GM18502 (cell line): Measurements from ENCODE around the gene AGBL2.
"Not testable (repeated sequence)": the region's sequence is repeated elsewhere in the genome, so short reads cannot be mapped to it uniquely, and the experiment has no call there.

Experiments used
- ATAC-seq: cut with Tn5 transposase; IDR thresholded peaks from one replicate; pipeline ENCODE4 v1.9.1; 2021; ENCODE audit warnings: mild to moderate bottlenecking; ENCODE audit not compliant: unreplicated experiment, poor library complexity

Gene AGBL2

DNA sequence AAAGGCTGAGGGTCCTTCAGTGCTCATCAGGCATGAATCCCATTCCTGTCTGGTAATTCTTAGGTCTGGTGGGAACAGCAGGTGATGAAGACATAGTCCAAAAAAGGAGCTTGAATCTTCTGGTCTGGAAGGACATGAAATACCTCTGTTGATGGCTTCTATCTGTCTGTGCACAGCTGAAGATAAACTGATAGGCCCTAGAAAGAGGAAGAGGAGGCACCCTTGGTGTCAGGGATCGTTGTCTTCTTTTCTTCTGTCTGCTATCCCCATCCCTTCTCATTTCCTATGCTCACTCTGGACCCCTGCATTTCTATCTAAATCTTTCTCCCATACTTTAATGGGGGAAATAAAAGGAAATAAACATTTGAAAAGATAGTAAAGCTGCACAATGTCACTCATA lies 9.4 kb downstream of the AGBL2 start:
- ATAC-seq = no peak

- ATAC-seq = no peak
Observed at GRCh38 chr11:47691979-47692378, 23.2 kb downstream of the AGBL2 start.

- ATAC-seq = no peak
Observed at GRCh38 chr11:47689480-47689879, 25.7 kb downstream of the AGBL2 start.

GRCh38 chr11:47688991-47689390 lies 26.2 kb downstream of the AGBL2 start:
- ATAC-seq = no peak

DNA sequence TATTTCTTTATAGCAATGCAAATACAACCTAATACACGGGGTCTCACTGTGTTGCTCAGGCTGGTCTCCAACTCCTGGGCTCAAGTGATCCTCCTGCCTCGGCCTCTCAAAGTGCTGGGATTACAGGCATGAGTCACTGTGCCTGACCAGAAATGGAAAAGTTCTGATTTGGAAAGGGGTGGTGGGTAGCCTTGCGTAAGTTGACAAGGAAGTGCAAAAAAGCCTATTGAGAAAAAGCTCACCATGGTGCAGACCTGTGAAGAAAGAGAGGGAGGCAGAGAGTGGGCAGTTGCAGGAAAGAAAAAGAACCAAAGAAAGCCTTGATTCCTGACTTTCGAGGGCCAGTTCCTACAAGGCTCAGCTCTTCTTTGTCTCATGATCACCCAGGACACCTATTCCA lies 27.1 kb downstream of the AGBL2 start:
- no peak for ATAC-seq

- not testable (repeated sequence) for ATAC-seq
Observed at GRCh38 chr11:47686704-47687103, 28.5 kb downstream of the AGBL2 start.

DNA sequence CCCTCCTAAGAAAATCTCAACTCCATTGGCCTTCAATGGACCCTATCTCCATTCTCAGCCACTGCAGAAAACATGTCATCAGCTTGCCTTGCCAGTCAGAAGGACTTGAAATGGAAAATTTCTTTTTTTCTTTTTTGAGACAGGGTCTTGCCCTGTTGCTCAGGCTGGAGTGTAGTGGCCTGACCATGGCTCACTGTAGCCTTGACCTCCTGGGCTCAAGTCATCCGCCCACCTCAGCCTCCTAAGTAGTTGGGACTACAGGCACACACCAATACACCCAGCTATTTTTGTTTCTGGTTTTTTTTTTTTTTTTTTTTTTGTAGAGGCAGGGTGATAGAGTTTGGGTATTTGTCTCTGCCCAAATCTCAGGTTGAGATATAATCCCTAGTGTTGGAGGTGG lies 29.0 kb downstream of the AGBL2 start:
- no peak for ATAC-seq

- ATAC-seq = no peak
Observed at GRCh38 chr11:47675851-47676250, 39.3 kb downstream of the AGBL2 start.

- ATAC-seq = no peak
Observed at GRCh38 chr11:47672283-47672730, 42.9 kb downstream of the AGBL2 start.

DNA sequence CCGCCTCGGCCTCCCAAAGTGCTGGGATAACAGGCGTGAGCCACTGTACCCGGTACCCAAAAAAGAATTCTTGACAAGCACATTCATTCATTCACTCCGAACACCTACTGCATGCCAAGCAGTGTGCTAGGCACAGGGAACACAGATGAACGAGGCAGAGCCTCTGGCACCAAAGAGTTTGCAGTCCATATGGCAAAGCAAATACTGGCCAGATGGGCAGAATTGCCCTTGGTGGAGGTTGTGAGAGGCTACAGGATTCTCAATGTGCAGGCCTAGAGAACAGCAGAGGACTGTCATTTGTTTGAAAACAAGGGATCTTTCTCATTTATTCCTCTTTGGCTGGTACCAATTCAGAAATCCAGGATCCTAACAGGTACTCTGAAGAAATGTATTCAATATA lies 45.3 kb downstream of the AGBL2 start:
- no peak for ATAC-seq

GRCh38 chr11:47668665-47669064 lies 46.5 kb downstream of the AGBL2 start:
- ATAC-seq = no peak

DNA sequence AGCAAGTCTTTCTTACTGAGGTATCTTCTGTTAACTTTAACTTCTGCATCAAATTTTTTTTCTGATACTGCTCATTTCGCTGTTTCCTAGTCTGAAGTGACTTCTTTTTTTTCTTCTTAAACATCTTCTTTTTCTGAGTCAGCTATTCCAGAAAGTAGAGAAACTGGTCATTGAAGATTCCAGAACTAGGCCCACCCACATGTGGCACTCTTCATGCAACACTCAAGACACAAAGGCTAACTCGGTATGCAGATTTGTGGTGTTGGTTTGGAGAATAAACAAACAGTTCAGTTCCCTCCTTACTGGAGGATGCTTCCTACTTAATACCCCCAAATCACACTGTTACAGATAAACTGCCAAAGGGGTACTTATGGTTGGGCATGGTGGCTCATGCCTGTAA lies 47.6 kb downstream of the AGBL2 start:
- no peak for ATAC-seq

DNA sequence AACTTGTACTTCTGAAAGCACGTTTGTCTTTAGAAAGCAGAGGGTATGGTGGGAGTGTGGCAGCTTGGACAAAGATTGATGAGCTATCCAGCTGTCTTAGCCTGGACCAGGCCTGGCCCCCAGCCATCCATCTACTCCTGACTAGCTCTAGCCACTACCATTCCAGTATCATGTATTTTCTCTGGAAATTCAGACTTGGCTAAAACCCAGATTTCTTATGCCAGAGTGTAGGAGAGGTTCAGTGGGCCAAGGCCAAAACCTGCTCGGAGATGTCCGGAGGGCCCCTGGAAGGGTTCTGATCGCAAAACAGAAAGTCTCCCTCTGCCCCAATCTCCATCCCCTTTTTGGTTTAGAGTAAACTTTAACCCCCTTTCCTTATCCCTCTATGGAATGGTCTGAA lies 48.0 kb downstream of the AGBL2 start:
- ATAC-seq = no peak

GRCh38 chr11:47664936-47665335 lies 50.2 kb downstream of the AGBL2 start:
- not testable (repeated sequence) for ATAC-seq

DNA sequence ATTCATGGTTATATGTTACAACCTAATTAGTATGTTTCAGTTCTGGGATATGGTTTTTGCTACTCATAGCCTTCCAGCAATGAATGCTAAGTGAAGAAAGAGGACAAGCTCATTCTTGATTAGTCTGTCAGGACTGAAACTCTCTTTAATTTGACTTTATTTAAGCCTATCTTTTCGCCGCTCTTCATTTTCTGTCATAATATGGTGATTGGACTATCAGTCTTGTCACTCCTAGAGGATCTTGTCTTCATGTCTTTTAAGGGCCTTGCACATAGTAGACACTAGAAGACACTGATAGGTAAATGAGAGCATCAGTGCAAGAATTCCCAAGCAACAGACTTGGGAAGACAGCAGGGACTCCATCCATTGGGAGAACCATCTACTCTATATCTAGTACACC lies 53.9 kb downstream of the AGBL2 start:
- ATAC-seq = no peak

DNA sequence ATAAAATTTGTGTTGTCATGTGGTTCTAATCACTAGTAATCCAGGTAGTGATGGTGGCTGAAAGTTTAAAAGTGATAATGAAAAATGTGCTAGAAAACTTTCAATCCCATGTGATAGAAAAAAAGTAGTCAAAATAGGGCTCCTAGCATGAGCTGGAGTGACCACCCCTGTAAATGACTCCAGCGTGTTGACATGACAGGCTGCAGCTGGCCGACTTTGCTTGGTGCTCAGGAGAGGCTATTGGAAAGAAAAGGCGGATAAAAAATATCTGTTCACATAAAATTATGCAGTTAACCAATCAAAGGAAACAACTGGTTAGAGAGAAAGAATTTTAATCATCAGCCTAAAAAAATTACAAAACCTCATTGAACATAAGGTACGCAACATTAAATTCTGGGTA lies 55.9 kb downstream of the AGBL2 start:
- no peak for ATAC-seq

- no peak for ATAC-seq
Observed at GRCh38 chr11:47656260-47656885, 58.8 kb downstream of the AGBL2 start.

- ATAC-seq = no peak
Observed at GRCh38 chr11:47651818-47652469, 63.2 kb downstream of the AGBL2 start.

GRCh38 chr11:47649276-47649675 lies 65.9 kb downstream of the AGBL2 start:
- no peak for ATAC-seq

GRCh38 chr11:47646019-47646418 lies 69.2 kb downstream of the AGBL2 start:
- no peak for ATAC-seq

DNA sequence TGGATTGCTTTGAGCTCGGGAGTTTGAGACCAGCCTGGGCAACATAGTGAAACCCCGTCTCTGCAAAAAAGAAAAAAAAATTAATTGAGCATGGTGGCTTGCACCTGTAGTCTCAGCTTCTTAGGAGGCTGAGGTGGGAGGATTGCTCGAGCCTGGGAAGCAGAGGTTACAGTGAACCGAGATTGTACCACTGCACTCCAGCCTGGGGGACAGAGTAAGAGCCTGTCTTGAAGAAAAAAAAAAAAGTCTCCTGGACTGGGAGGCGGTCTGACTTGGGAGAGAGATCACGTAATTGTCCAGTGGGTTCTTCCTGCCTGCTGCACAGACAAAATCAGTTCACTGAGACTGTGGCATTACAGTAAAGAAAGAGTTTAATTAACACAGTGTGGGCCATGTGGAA lies 69.7 kb downstream of the AGBL2 start:
- ATAC-seq = no peak
